ENCODE results near the gene LUZP4.

DNA sequence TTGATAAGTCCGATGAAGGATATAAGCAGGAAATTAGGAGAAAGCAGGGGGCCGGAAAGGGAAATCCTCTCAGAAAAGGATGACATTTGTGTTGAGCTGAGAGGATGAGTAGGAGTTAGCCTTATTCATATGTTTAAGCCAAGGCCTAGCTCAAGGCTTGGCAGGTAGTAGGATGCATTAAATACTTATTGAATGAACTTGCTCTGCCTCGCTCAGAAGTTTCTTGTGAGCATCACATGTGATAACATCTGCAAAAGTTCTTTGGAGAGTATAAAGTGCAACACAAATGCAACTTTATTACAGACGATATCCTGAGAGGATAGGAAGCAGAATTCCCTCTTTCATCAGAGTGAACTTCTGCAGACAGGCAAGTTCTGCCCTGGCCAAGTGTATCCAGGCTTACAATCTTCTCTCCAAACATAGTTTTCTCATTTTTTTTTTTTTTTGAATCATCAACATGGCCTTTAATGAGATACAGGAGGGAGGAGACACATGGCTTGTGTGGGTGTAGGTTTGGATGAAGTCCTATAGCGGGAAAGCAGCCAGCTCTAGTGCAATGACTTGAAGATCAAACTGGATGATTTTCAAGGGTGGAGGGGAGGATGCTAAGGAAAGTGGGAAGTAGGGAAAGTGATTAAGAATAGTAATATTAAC lies 48.1 kb downstream of the LUZP4 start:
- TF ChIP-seq JUNB (IDR thresholded peaks at IDR 0.05; ENCODE audit: unreplicated experiment) (no peak), POLR2AphosphoS5 (IDR thresholded peaks at IDR 0.05; ENCODE audit: low read depth) (no peak), EZH2phosphoT487 (IDR thresholded peaks at IDR 0.05; ENCODE audit: unreplicated experiment) (no peak), EZH2 (IDR thresholded peaks at IDR 0.05; ENCODE audit: low read depth, unreplicated experiment) (no peak), ZNF331 (CRISPR knock-in tag; IDR thresholded peaks at IDR 0.05; ENCODE audit: low read depth) (no peak), STAT1 (IDR thresholded peaks at IDR 0.05; ENCODE audit: unreplicated experiment) (no peak), CREB1 (CRISPR knock-in tag; IDR thresholded peaks at IDR 0.05; ENCODE audit: low read depth) (no peak), ZNF114 (CRISPR knock-in tag; IDR thresholded peaks at IDR 0.05) (no peak), NANOG (IDR thresholded peaks at IDR 0.05; ENCODE audit: borderline replicate concordance) (no peak)
- TF ChIP-seq, protein P1, sequence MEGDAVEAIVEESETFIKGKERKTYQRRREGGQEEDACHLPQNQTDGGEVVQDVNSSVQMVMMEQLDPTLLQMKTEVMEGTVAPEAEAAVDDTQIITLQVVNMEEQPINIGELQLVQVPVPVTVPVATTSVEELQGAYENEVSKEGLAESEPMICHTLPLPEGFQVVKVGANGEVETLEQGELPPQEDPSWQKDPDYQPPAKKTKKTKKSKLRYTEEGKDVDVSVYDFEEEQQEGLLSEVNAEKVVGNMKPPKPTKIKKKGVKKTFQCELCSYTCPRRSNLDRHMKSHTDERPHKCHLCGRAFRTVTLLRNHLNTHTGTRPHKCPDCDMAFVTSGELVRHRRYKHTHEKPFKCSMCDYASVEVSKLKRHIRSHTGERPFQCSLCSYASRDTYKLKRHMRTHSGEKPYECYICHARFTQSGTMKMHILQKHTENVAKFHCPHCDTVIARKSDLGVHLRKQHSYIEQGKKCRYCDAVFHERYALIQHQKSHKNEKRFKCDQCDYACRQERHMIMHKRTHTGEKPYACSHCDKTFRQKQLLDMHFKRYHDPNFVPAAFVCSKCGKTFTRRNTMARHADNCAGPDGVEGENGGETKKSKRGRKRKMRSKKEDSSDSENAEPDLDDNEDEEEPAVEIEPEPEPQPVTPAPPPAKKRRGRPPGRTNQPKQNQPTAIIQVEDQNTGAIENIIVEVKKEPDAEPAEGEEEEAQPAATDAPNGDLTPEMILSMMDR (conservative IDR thresholded peaks at IDR 0.05; ENCODE audit: low read depth in 2 of 2) = no peak
- TF ChIP-seq, protein P2, sequence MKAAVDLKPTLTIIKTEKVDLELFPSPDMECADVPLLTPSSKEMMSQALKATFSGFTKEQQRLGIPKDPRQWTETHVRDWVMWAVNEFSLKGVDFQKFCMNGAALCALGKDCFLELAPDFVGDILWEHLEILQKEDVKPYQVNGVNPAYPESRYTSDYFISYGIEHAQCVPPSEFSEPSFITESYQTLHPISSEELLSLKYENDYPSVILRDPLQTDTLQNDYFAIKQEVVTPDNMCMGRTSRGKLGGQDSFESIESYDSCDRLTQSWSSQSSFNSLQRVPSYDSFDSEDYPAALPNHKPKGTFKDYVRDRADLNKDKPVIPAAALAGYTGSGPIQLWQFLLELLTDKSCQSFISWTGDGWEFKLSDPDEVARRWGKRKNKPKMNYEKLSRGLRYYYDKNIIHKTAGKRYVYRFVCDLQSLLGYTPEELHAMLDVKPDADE (IDR thresholded peaks at IDR 0.05) = no peak
- TF ChIP-seq, protein P3, sequence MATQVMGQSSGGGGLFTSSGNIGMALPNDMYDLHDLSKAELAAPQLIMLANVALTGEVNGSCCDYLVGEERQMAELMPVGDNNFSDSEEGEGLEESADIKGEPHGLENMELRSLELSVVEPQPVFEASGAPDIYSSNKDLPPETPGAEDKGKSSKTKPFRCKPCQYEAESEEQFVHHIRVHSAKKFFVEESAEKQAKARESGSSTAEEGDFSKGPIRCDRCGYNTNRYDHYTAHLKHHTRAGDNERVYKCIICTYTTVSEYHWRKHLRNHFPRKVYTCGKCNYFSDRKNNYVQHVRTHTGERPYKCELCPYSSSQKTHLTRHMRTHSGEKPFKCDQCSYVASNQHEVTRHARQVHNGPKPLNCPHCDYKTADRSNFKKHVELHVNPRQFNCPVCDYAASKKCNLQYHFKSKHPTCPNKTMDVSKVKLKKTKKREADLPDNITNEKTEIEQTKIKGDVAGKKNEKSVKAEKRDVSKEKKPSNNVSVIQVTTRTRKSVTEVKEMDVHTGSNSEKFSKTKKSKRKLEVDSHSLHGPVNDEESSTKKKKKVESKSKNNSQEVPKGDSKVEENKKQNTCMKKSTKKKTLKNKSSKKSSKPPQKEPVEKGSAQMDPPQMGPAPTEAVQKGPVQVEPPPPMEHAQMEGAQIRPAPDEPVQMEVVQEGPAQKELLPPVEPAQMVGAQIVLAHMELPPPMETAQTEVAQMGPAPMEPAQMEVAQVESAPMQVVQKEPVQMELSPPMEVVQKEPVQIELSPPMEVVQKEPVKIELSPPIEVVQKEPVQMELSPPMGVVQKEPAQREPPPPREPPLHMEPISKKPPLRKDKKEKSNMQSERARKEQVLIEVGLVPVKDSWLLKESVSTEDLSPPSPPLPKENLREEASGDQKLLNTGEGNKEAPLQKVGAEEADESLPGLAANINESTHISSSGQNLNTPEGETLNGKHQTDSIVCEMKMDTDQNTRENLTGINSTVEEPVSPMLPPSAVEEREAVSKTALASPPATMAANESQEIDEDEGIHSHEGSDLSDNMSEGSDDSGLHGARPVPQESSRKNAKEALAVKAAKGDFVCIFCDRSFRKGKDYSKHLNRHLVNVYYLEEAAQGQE (IDR thresholded peaks at IDR 0.05; ENCODE audit: unreplicated experiment) = no peak
- TF ChIP-seq, protein P4, sequence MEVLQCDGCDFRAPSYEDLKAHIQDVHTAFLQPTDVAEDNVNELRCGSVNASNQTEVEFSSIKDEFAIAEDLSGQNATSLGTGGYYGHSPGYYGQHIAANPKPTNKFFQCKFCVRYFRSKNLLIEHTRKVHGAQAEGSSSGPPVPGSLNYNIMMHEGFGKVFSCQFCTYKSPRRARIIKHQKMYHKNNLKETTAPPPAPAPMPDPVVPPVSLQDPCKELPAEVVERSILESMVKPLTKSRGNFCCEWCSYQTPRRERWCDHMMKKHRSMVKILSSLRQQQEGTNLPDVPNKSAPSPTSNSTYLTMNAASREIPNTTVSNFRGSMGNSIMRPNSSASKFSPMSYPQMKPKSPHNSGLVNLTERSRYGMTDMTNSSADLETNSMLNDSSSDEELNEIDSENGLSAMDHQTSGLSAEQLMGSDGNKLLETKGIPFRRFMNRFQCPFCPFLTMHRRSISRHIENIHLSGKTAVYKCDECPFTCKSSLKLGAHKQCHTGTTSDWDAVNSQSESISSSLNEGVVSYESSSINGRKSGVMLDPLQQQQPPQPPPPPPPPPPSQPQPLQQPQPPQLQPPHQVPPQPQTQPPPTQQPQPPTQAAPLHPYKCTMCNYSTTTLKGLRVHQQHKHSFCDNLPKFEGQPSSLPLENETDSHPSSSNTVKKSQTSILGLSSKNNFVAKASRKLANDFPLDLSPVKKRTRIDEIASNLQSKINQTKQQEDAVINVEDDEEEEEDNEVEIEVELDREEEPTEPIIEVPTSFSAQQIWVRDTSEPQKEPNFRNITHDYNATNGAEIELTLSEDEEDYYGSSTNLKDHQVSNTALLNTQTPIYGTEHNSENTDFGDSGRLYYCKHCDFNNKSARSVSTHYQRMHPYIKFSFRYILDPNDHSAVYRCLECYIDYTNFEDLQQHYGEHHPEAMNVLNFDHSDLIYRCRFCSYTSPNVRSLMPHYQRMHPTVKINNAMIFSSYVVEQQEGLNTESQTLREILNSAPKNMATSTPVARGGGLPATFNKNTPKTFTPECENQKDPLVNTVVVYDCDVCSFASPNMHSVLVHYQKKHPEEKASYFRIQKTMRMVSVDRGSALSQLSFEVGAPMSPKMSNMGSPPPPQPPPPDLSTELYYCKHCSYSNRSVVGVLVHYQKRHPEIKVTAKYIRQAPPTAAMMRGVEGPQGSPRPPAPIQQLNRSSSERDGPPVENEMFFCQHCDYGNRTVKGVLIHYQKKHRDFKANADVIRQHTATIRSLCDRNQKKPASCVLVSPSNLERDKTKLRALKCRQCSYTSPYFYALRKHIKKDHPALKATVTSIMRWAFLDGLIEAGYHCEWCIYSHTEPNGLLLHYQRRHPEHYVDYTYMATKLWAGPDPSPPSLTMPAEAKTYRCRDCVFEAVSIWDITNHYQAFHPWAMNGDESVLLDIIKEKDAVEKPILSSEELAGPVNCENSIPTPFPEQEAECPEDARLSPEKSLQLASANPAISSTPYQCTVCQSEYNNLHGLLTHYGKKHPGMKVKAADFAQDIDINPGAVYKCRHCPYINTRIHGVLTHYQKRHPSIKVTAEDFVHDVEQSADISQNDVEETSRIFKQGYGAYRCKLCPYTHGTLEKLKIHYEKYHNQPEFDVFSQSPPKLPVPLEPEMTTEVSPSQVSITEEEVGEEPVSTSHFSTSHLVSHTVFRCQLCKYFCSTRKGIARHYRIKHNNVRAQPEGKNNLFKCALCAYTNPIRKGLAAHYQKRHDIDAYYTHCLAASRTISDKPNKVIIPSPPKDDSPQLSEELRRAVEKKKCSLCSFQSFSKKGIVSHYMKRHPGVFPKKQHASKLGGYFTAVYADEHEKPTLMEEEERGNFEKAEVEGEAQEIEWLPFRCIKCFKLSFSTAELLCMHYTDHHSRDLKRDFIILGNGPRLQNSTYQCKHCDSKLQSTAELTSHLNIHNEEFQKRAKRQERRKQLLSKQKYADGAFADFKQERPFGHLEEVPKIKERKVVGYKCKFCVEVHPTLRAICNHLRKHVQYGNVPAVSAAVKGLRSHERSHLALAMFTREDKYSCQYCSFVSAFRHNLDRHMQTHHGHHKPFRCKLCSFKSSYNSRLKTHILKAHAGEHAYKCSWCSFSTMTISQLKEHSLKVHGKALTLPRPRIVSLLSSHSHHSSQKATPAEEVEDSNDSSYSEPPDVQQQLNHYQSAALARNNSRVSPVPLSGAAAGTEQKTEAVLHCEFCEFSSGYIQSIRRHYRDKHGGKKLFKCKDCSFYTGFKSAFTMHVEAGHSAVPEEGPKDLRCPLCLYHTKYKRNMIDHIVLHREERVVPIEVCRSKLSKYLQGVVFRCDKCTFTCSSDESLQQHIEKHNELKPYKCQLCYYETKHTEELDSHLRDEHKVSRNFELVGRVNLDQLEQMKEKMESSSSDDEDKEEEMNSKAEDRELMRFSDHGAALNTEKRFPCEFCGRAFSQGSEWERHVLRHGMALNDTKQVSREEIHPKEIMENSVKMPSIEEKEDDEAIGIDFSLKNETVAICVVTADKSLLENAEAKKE (CRISPR knock-in tag; IDR thresholded peaks at IDR 0.05) = no peak
